Tibial artery (tissue), 4 donors: Measurements from ENCODE around the gene OPCML.

ENCODE experiments used
- DNase-seq, 2 donors: peaks; one replicate each; pipeline ENCODE4 v3.0.0-alpha.2; 2019
- H3K27ac ChIP-seq, 2 donors: fragments of 200-600 bp; sonication (generic) in 1 of 2; 1 replicate in 1 of 2; 2 replicates in 1 of 2; pipeline ENCODE4 v1.5.1; 2018 to 2019; ENCODE audit warnings: mild to moderate bottlenecking in 1 of 2
- H3K27me3 ChIP-seq, 2 donors: fragments of 200-600 bp; sonication (generic) in 1 of 2; one replicate each; pipeline versions ENCODE4 v1.5.1 to v1.6.0; 2016 to 2019
- H3K36me3 ChIP-seq, 3 donors: fragments of 200-600 bp; sonication (generic) in 2 of 3; one replicate each; pipeline ENCODE4 v1.5.1; 2016 to 2019; ENCODE audit warnings: mild to moderate bottlenecking in 2 of 3
- H3K4me1 ChIP-seq, 4 donors: fragments of 200-600 bp; sonication (generic) in 2 of 4; 1 replicate in 3 of 4; 2 replicates in 1 of 4; pipeline ENCODE4 v1.5.1; 2016 to 2019
- H3K4me3 ChIP-seq, 2 donors: fragments of 200-600 bp; sonication (generic) in 1 of 2; 1 replicate in 1 of 2; 2 replicates in 1 of 2; pipeline ENCODE4 v1.5.1; 2018 to 2019; ENCODE audit warnings: mild to moderate bottlenecking in 2 of 2
- H3K9me3 ChIP-seq, 3 donors: fragments of 200-600 bp; sonication (generic) in 1 of 3; one replicate each; pipeline ENCODE4 v1.5.1; 2016 to 2019
- intact Hi-C: fragments of 100-400 bp; cut with DNase I; formaldehyde crosslinking; loops from one replicate; pipeline ENCODE4 v1.15.0; 2023; ENCODE audit warnings: low total_unique reads
- TF ChIP-seq, protein P1 (sequence below), 2 experiments: fragments of 200-600 bp in 1 of 2; fragments of 450-650 bp in 1 of 2; IDR thresholded peaks; one replicate each; pipeline ENCODE4 v1.5.1; 2017 to 2019; ENCODE audit warnings: antibody characterized with exemption in 2 of 2, mild to moderate bottlenecking in 1 of 2, moderate library complexity in 1 of 2

Gene OPCML

DNA sequence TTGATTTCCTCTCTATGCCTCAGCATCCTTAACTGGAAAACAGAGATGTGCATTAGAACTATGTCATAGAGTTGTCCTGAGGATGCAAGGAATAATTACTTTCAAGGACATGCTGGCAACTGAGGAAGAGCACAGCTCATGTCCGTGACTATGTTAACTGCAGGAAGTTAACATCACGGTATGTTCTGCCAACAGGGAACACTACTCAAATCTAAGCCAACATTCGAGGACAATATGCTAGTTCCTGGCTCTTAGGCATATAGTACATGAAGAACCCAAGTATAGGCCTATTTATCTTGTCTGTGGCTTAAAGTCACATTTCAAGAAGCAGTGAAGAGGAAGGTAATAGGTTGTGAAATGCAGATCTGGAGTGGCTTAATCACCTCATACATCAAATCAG is 1032.6 kb downstream of the OPCML start:
- Histone ChIP-seq H3K36me3 (no peaks in the 10 kb centered on the region), H3K4me3 (no peak overlapping the region), H3K9me3 (peaks cover 0 to 5% (median 0%) of the 10 kb centered on the region in 3 donors), H3K4me1 (no peaks in the 10 kb centered on the region), H3K27me3 (no peaks in the 10 kb centered on the region), H3K27ac (no peak overlapping the region)
- TF ChIP-seq, protein P1, sequence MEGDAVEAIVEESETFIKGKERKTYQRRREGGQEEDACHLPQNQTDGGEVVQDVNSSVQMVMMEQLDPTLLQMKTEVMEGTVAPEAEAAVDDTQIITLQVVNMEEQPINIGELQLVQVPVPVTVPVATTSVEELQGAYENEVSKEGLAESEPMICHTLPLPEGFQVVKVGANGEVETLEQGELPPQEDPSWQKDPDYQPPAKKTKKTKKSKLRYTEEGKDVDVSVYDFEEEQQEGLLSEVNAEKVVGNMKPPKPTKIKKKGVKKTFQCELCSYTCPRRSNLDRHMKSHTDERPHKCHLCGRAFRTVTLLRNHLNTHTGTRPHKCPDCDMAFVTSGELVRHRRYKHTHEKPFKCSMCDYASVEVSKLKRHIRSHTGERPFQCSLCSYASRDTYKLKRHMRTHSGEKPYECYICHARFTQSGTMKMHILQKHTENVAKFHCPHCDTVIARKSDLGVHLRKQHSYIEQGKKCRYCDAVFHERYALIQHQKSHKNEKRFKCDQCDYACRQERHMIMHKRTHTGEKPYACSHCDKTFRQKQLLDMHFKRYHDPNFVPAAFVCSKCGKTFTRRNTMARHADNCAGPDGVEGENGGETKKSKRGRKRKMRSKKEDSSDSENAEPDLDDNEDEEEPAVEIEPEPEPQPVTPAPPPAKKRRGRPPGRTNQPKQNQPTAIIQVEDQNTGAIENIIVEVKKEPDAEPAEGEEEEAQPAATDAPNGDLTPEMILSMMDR (IDR thresholded peaks at IDR 0.05), result no peak
- intact Hi-C loops, result no loop called here
- DNase-seq, result no peak

DNA sequence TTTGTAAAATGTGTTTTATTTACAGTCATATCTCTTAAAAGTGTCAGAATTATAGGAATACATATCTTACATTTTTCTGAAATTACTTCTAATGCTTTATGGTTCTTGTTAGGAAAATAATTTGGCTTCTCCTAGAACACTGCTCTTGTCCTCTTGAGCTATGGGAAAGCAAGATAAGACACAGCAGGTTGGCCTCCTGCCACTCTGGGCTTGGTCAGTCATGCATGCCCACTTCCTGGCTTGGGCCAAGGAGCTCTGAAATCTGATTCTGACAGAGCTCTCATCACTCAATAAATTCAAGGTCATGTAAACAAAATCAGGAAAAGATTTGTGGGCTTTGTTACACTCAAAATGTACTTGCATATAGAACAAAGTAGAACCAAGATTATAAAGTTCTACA is 1036.0 kb downstream of the OPCML start:
- no peak overlapping the region for H3K27ac ChIP-seq
- H3K9me3 ChIP-seq, result peaks cover 0 to 4% (median 0%) of the 10 kb centered on the region in 3 donors
- no peaks in the 10 kb centered on the region for H3K36me3 ChIP-seq
- intact Hi-C loops, result no loop called here
- H3K4me1 ChIP-seq, result no peaks in the 10 kb centered on the region
- no peaks in the 10 kb centered on the region for H3K27me3 ChIP-seq
- DNase-seq, result no peak
- TF ChIP-seq, protein P1 (IDR thresholded peaks at IDR 0.05), result no peak
- H3K4me3 ChIP-seq, result no peak overlapping the region

DNA sequence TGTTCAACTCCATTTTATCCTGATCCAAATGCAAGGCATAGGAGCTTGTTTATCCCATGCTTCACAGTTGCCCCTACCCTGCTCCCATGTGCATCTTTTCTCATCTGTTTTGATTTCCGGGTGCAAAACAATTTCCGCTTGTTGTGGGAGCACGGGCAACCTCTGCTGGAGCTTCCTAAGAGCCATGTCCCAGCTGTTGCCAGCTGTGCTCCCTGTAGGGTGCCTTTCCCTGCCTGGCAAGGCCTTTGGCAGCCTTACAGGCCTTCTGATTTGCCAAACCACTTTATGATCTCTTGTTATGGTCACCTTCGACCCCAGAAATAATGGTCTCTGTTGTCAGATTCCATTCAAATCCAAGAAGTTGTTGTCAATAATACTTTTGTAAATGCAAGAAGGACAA is 1038.5 kb downstream of the OPCML start:
- DNase-seq, result no peak
- Histone ChIP-seq H3K4me3 (no peak overlapping the region), H3K27ac (no peak overlapping the region), H3K4me1 (no peaks in the 10 kb centered on the region), H3K36me3 (no peaks in the 10 kb centered on the region), H3K27me3 (no peaks in the 10 kb centered on the region), H3K9me3 (no peaks in the 10 kb centered on the region)
- intact Hi-C loops, result no loop called here
- TF ChIP-seq, protein P1 (IDR thresholded peaks at IDR 0.05), result no peak

DNA sequence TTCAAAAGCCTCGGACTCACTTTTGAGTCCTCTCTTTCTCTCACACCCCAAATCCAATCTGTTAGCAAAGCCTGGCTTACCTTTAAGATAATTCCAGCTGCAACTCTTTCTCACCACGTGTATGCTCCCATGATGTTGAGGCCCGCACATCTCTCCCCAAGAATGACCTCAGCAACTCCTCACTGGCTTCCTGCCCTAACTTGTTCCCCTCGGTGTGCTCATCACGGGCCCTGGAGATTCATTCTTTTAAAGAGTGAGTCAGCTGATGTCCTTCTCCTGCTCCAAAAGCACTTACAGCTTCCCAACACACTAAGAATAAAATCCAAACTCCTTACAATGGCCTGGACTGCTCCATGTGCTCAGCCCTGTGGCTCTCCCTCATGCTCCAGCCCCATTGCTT is 1041.3 kb downstream of the OPCML start:
- no peak for DNase-seq
- Histone ChIP-seq H3K4me3 (no peak overlapping the region), H3K9me3 (peaks cover 0 to 9% (median 3%) of the 10 kb centered on the region in 3 donors), H3K27me3 (no peaks in the 10 kb centered on the region), H3K4me1 (no peaks in the 10 kb centered on the region), H3K27ac (no peak overlapping the region), H3K36me3 (no peaks in the 10 kb centered on the region)
- TF ChIP-seq, protein P1 (IDR thresholded peaks at IDR 0.05), result no peak
- intact Hi-C loops, result no loop called here

DNA sequence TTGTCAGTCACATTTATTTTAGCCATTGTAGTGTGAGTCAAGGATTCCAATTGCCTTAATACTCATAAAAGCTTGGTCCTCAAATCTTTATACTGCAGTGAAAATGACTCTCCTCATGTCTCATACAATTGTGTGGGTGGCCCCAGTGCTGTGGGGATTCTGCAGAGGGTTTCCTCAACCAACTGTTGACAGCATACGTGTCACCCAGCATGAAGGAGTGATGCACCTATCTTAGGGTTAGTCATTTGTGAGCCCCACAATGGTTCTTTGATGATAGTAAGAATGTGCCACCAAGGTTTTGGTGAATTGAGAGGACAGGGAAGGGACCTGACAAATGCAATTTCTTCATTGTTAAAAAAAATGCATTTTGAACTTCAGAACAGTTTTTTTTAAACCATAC is 1046.2 kb downstream of the OPCML start:
- intact Hi-C loops, result no loop called here

More for the DNA sequence above, 1046.2 kb downstream of the OPCML start:
- Histone ChIP-seq H3K27ac (no peak overlapping the region), H3K9me3 (peaks cover 0 to 17% (median 11%) of the 10 kb centered on the region in 3 donors), H3K4me3 (no peak overlapping the region), H3K4me1 (no peaks in the 10 kb centered on the region), H3K27me3 (no peaks in the 10 kb centered on the region), H3K36me3 (no peaks in the 10 kb centered on the region)
- TF ChIP-seq, protein P1 (IDR thresholded peaks at IDR 0.05), result no peak
- no peak for DNase-seq
